Measurements from ENCODE around the gene GZMB. TPM values are rescaled to one million over a fixed set of nuclear protein-coding genes. Genes with fewer than 3 reads are reported as not detected.

The GZMB gene
- total RNA-seq, 2 experiments from 2014 or later: not detected

DNA sequence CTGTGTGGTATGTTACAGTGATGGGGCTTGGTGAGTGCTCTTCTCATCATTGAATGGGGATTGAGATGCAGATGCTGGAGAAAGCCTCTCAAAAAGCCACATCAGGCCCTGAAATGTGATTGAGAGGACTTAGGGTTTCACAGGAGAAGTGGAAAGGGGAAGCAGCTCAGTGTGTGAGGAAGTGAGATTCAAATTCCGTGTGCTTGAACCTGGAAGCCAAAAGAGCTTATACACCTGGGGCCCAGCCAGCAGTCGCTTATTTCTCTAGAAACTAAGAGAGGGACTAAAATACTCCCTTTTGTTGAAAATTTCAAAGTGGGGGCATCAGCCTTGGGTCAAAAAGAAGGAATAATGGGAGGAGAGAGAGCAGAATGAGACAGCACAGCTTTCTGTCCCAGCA, 39.1 kb upstream of the GZMB start:
- Histone ChIP-seq H3K9me3 (ENCODE audit: low read length) (no peaks in the 10 kb centered on the region), H3K27ac (ENCODE audit: low read depth, low read length, poor library complexity, severe bottlenecking) (peak overlapping the region; percentile 56), H3K4me3 (ENCODE audit: low read depth, low read length, poor library complexity, severe bottlenecking) (peak overlapping the region; percentile 35), H3K9me2 (ENCODE audit: insufficient read depth, low read length) (no peaks in the 10 kb centered on the region), H4K20me1 (ENCODE audit: insufficient read depth, low read length) (no peaks in the 10 kb centered on the region), H3K4me1 (ENCODE audit: insufficient read depth, low read length, poor library complexity, severe bottlenecking) (peaks cover 26% of the 10 kb centered on the region), H3K4me2 (ENCODE audit: low read length) (peak overlapping the region; percentile 66), H2AFZ (ENCODE audit: low read length) (no peak overlapping the region), H3K36me3 (ENCODE audit: insufficient read depth, low read length) (no peaks in the 10 kb centered on the region), H3K79me2 (ENCODE audit: insufficient read depth, low read depth, low read length) (no peaks in the 10 kb centered on the region)
- TF ChIP-seq CTCF (conservative IDR thresholded peaks at IDR 0.05; ENCODE audit: low read length) (no peak), EZH2phosphoT487 (IDR thresholded peaks at IDR 0.05; ENCODE audit: borderline replicate concordance, low read depth, low read length) (no peak)
- ChIA-PET POLR2A (interaction anchor here (0.7 kb wide), 1 partner anchor 11 kb away, joined by 3 read pairs; no protein-coding TSS in a partner anchor), CTCF (ENCODE audit: unreplicated experiment) (no interaction called here)
- BruUV-seq (replicated peaks): no TSS peak
- intact Hi-C loops (cut with micrococcal nuclease; ENCODE audit: unreplicated experiment): loop anchor here (10.0 kb wide), 1 partner anchor 338 kb away; the partner anchor contains the start of genes ADCY4 and RIPK3
- DNase-seq (ENCODE audit: low spot score): peak; percentile 77

DNA sequence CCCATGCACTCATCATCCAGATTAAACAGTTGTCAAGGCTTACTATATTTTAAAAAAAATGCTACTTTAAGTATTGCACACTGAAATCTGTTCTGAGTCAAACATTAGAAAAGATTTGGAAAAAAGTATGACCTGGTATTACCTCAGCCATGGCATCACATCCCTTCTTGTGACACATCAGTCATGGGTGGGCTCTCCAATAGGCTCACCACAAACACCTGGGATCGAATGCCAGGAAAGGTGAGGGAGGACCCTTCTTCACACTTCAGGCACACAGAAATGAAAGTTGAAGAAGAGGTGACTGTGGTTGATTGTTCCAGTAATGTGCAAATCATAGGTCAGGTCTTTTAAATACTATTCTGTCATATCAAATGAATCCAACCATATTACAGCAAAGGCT, 36.6 kb upstream of the GZMB start:
- POLR2A ChIA-PET: no interaction called here
- H4K20me1 ChIP-seq (ENCODE audit: insufficient read depth, low read length): no peaks in the 10 kb centered on the region
- no peak overlapping the region for H3K4me2 ChIP-seq (ENCODE audit: low read length)
- H3K4me3 ChIP-seq (ENCODE audit: low read depth, low read length, poor library complexity, severe bottlenecking): no peak overlapping the region
- DNase-seq (ENCODE audit: low spot score): no peak
- intact Hi-C loops (cut with micrococcal nuclease; ENCODE audit: unreplicated experiment): loop anchor here (10.0 kb wide), 1 partner anchor 336 kb away; the partner anchor contains the start of genes ADCY4 and RIPK3
- no TSS peak for BruUV-seq (replicated peaks)
- CTCF ChIA-PET (ENCODE audit: unreplicated experiment): no interaction called here
- H2AFZ ChIP-seq (ENCODE audit: low read length): no peak overlapping the region
- H3K9me3 ChIP-seq (ENCODE audit: low read length): no peaks in the 10 kb centered on the region
- no peaks in the 10 kb centered on the region for H3K79me2 ChIP-seq (ENCODE audit: insufficient read depth, low read depth, low read length)
- no peaks in the 10 kb centered on the region for H3K36me3 ChIP-seq (ENCODE audit: insufficient read depth, low read length)
- TF ChIP-seq EZH2phosphoT487 (IDR thresholded peaks at IDR 0.05; ENCODE audit: borderline replicate concordance, low read depth, low read length) (no peak), CTCF (conservative IDR thresholded peaks at IDR 0.05; ENCODE audit: low read length) (no peak)
- H3K27ac ChIP-seq (ENCODE audit: low read depth, low read length, poor library complexity, severe bottlenecking): no peak overlapping the region
- peaks cover 31% of the 10 kb centered on the region for H3K4me1 ChIP-seq (ENCODE audit: insufficient read depth, low read length, poor library complexity, severe bottlenecking)
- H3K9me2 ChIP-seq (ENCODE audit: insufficient read depth, low read length): no peaks in the 10 kb centered on the region

- Histone ChIP-seq H3K36me3 (ENCODE audit: insufficient read depth, low read length) (no peaks in the 10 kb centered on the region), H2AFZ (ENCODE audit: low read length) (no peak overlapping the region), H3K27ac (ENCODE audit: low read depth, low read length, poor library complexity, severe bottlenecking) (no peak overlapping the region), H3K9me3 (ENCODE audit: low read length) (no peaks in the 10 kb centered on the region), H3K79me2 (ENCODE audit: insufficient read depth, low read depth, low read length) (no peaks in the 10 kb centered on the region), H3K9me2 (ENCODE audit: insufficient read depth, low read length) (no peaks in the 10 kb centered on the region), H3K4me3 (ENCODE audit: low read depth, low read length, poor library complexity, severe bottlenecking) (no peak overlapping the region), H3K4me2 (ENCODE audit: low read length) (no peak overlapping the region), H4K20me1 (ENCODE audit: insufficient read depth, low read length) (no peaks in the 10 kb centered on the region), H3K4me1 (ENCODE audit: insufficient read depth, low read length, poor library complexity, severe bottlenecking) (peaks cover 37% of the 10 kb centered on the region)
- TF ChIP-seq CTCF (conservative IDR thresholded peaks at IDR 0.05; ENCODE audit: low read length): no peak
- TF ChIP-seq EZH2phosphoT487 (IDR thresholded peaks at IDR 0.05; ENCODE audit: borderline replicate concordance, low read depth, low read length): no peak
- CTCF ChIA-PET (ENCODE audit: unreplicated experiment): no interaction called here
- DNase-seq (ENCODE audit: low spot score): no peak
- POLR2A ChIA-PET: no interaction called here
- BruUV-seq (replicated peaks): no TSS peak
- intact Hi-C loops (cut with micrococcal nuclease; ENCODE audit: unreplicated experiment): loop anchor here (10.0 kb wide), 1 partner anchor 335 kb away; the partner anchor contains the start of genes ADCY4 and RIPK3
These were observed 35.7 kb upstream of the GZMB start for GRCh38 chr14:24669651-24670050.

Data from OCI-LY7 (cell line).